ENCODE measurements around the gene LZTR1.

LZTR1 gene

GRCh38 chr22:20983081-20983771 is 1.1 kb downstream of the LZTR1 start:
- no peak for DNase-seq

- no peak for DNase-seq
Observed at GRCh38 chr22:20985720-20986119, 3.6 kb downstream of the LZTR1 start.

DNA sequence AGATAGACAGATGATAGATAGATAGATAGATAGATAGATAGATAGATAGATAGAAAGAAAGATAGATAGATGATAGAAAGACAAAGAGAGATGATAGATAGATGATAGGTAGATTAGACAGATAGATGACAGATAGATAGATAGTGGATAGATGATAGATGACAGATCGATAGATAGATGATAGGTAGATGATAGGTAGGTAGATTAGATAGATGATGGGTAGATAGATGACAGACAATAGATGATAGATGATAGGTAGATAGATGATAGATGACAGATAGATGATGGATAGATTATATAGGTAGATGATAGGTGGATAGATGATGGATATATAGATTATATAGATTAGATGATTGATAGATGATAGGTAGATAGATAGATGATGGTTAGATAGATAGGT is 4.3 kb downstream of the LZTR1 start:
- no peak for DNase-seq

DNA sequence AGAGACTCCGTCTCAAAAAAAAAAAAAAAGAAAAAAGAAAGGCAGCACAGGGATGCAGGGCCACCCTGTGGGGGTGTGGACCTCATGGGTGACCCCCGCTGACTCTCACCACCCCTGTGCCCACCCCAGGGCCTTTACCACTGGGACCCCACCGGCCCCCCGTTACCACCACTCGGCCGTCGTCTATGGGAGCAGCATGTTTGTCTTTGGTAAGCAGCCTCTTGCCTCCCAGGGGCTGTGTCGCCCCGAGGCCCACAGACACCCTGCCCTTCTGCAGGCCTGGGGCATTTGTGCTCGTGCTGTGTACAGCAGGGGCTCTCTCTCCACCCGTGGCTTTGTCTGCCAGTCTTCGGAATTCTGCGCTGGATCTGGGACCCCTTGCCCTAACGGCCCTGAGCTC is 5.3 kb downstream of the LZTR1 start:
- DNase-seq, result no peak

- DNase-seq, result no peak
Observed at GRCh38 chr22:20988573-20989322, 6.7 kb downstream of the LZTR1 start.

DNA sequence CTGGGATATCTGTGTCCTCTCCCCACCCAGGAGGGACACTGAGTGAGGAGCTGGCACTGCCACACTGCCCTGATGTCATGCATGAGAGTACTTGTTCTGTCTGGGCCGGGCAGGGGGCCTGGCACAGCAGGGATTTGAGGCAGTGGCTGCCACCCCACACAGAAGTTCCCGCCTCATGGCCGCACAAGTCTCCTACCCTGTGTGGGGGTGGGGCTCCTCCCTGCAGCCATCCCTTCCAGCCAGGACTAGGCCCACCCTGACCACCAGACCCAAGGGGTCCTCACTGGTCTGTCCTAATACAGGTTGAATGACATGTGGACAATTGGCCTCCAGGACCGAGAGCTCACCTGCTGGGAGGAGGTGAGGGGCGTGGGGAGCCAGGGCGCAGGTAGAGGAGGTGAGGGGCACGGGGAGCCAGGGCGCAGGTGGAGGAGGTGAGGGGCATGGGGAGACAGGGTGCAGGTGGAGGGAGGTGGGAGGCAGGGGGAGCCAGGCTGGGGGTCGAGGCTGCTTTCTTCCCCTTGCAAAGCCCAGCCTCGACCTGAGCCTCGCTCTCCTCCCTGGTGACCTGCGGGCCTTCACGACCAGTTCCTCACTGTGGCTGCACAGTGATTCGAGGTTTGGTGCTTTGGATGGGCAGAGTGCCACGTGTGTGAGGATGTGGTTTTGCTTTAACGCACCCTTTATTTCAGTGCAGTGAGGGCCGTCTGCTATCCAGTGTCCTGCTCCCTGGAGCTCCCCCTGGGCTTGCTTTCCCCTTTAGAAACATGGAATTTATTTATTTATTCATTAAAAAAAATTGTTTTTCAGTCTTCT is 7.4 kb downstream of the LZTR1 start:
- no peak for DNase-seq

GRCh38 chr22:20990184-20991180 is 8.4 kb downstream of the LZTR1 start:
- no peak for DNase-seq

GRCh38 chr22:20991252-20992055 is 9.4 kb downstream of the LZTR1 start:
- DNase-seq, result no peak

DNA sequence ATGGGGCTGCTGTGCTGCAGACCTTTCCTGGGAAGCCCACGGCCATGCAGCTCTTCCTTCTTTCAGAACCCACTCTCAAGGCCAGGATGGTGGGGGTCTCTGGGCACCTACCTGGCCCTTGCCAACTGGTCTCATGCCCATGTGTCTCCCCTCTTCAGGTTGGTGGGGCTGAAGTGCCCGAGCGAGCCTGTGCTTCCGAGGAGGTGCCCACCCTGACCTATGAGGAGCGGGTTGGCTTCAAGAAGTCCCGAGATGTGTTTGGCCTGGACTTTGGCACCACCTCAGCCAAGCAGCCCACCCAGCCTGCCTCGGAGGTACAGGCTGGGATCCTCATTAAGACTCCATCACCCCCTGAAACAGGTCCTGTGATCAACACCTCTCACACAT is 10.0 kb downstream of the LZTR1 start:
- no peak for DNase-seq

GRCh38 chr22:20992456-20993303 is 10.6 kb downstream of the LZTR1 start:
- no peak for DNase-seq

DNA sequence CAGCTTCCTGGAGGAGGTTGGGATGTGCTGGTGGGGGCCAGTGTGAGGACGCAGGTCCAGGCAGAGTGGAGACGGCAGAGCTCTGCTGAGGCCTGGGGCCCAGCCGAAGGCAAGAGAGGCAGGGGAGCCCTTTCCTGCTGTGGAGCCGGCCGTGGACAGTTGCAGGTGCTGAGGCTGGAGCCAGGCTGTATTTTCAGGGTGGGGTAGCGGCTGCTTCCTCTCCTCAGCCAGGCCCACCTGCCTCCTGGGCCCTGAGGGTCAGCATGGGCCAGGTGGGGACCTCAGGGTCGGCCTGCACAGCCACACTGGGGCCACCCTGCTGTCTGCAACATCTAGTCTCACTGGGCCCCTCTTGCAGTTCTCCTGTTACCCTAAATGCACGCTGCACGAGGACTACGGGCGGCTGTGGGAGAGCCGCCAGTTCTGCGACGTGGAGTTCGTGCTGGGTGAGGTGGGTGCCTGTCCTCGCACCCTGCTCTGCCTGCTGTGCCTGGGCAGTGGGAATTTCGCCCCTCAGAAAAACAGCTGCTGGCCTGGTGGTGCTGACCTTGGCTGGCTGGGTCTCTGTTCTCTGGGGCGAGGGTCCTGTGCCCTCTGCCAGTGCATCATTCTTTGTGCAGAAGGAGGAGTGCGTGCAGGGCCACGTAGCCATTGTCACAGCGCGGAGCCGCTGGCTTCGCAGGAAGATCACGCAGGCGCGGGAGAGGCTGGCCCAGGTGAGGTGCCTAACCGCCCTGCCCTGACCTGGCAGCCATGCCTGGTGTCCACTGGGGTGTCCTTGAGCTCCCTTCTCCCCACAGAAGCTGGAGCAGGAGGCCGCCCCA is 11.4 kb downstream of the LZTR1 start:
- DNase-seq, result no peak

GRCh38 chr22:20994128-20994901 is 12.2 kb downstream of the LZTR1 start:
- no peak for DNase-seq

- no peak for DNase-seq
Observed at GRCh38 chr22:20994902-20995241, 12.8 kb downstream of the LZTR1 start.

GRCh38 chr22:20995329-20996030 is 13.4 kb downstream of the LZTR1 start:
- DNase-seq, result no peak

DNA sequence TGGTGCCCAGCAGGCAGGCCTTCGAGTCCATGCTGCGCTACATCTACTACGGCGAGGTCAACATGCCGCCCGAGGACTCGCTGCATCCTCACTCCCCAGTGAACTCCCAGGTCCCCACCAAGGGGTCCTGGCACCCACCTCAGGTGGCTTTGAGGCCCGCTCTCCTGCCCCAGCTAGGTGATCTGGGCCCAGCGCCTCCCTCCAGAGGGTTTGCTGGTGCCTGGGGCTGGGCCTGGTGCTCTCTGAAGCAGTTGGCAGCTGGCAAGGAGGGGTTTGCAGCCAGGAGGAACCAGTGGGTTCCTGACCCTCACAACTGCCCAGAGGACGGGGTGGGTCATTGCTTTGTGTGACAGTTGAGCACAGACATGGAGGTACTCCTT is 13.9 kb downstream of the LZTR1 start:
- no peak for DNase-seq

GRCh38 chr22:20996598-20997535 is 14.8 kb downstream of the LZTR1 start:
- no peak for DNase-seq
